AG10803 (cell line): ENCODE data around the gene NANS.

Experiments used
- DNase-seq: peaks from one replicate; pipeline ENCODE4 v3.0.0; 2010; ENCODE audit warnings: low read depth
- H3K4me3 ChIP-seq: 2 replicates; pipeline ENCODE4 v1.5.1; 2011; ENCODE audit warnings: mild to moderate bottlenecking, low read length, control low read depth
- CTCF ChIP-seq: conservative IDR thresholded peaks from 2 replicates; pipeline ENCODE4 v1.5.1; 2011; ENCODE audit warnings: mild to moderate bottlenecking, low read length, control low read depth, inconsistent platforms

Gene NANS

GRCh38 chr9:98056269-98057137 lies at the start of gene NANS:
Gene NANS (plus strand): TSS chr9:98056732. CDS start chr9:98056809, 77 bp downstream.
- no peak for TF ChIP-seq CTCF
- DNase-seq = peak; percentile 88
- H3K4me3 ChIP-seq = peak within 1 kb of the TSS; percentile 85

- H3K4me3 ChIP-seq = no peak overlapping the region
- no peak for TF ChIP-seq CTCF
- peak; percentile 16 for DNase-seq
Observed at GRCh38 chr9:98007251-98007928, 49.1 kb upstream of the NANS start.

GRCh38 chr9:98008764-98009163 lies 47.8 kb upstream of the NANS start:
- TF ChIP-seq CTCF = no peak
- no peak overlapping the region for H3K4me3 ChIP-seq
- DNase-seq = no peak

- no peak for TF ChIP-seq CTCF
- DNase-seq = no peak
- H3K4me3 ChIP-seq = no peak overlapping the region
Observed at GRCh38 chr9:98009437-98009836, 47.1 kb upstream of the NANS start.

GRCh38 chr9:98009936-98010335 lies 46.6 kb upstream of the NANS start:
- no peak overlapping the region for H3K4me3 ChIP-seq
- DNase-seq = peak; percentile 56
- TF ChIP-seq CTCF = no peak

- no peak for TF ChIP-seq CTCF
- no peak for DNase-seq
Observed at GRCh38 chr9:98010445-98010844, 46.1 kb upstream of the NANS start.

GRCh38 chr9:98011122-98011521 lies 45.4 kb upstream of the NANS start:
- no peak overlapping the region for H3K4me3 ChIP-seq
- TF ChIP-seq CTCF = no peak
- no peak for DNase-seq

More at GRCh38 chr9:98010445-98010844, 46.1 kb upstream of the NANS start:
- no peak overlapping the region for H3K4me3 ChIP-seq
